Endometrial microvascular endothelial cells (primary cell): ENCODE results near the gene MICALL1. TPM values are rescaled to one million over a fixed set of nuclear protein-coding genes. Genes with fewer than 3 reads are reported as not detected.

ENCODE experiments used
- in situ Hi-C: cut with HindIII; loops from 2 replicates; pipeline ENCODE4 v1.10.0; 2017; ENCODE audit warnings: low sequenced_read_pairs, low pct_unique_long_range_greater_than_20kb; ENCODE audit errors: inconsistent ontology term
- total RNA-seq: library from RNA; depleted of rRNA; stranded (reverse); fragments of >200 nt; gene quantifications from one replicate; pipeline ENCODE4 v1.2.3, GENCODE V29; 2015; ENCODE audit errors: inconsistent ontology term

Gene MICALL1
- total RNA-seq, 1 donor from 2014 or later: 63.0 TPM

- in situ Hi-C loops: no loop called here
These were observed 1.2 kb upstream of the MICALL1 start for GRCh38 chr22:37904572-37905533.

- in situ Hi-C loops: no loop called here
These were observed 389 bp downstream of the MICALL1 start for GRCh38 chr22:37906364-37907008.

- in situ Hi-C loops: no loop called here
These were observed 1.2 kb downstream of the MICALL1 start for GRCh38 chr22:37907036-37907954.

GRCh38 chr22:37909766-37910165 is 3.7 kb downstream of the MICALL1 start:
- in situ Hi-C loops: no loop called here

GRCh38 chr22:37910890-37911672 is 5.0 kb downstream of the MICALL1 start:
- in situ Hi-C loops: no loop called here

- in situ Hi-C loops: no loop called here
These were observed 5.6 kb downstream of the MICALL1 start for GRCh38 chr22:37911697-37912096.

DNA sequence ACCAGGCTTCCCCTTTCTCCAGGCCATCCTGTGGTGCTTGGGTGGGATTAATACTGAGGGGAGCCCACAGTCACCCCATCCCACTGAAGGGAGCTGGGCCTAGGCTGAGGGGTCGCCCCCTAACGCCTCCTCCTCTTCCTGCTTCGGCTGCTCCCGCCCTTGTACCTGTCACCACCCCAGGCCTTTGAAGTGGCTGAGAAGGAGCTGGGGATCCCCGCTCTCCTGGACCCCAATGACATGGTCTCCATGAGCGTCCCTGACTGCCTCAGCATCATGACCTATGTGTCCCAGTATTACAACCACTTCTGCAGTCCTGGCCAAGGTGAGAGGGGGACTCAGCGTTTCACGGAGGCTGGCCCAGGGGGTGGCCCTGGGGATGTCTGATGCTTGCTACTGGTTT is 6.1 kb downstream of the MICALL1 start:
- in situ Hi-C loops: no loop called here

- in situ Hi-C loops: no loop called here
These were observed 7.2 kb downstream of the MICALL1 start for GRCh38 chr22:37913233-37913721.

DNA sequence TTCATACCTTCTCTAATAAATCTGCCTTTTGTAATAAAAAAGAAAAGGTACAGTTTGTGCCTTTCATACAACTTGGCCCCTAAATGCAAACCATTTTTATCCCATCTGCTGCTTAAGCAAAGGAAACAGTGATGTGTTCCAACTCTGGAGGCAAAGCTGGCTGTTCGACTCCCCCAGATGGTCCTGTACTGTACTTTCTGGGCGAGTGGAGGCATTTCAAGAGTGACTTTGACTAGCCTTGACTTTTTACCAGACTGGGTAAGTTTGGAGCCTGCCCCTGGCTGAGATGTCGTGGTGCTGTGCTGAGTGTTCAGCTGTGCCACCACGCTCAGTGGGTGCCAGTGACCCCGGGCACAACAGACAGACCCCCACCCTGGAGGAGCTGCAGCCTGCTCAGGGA is 10.2 kb downstream of the MICALL1 start:
- in situ Hi-C loops: no loop called here

GRCh38 chr22:37917874-37918548 is 11.9 kb downstream of the MICALL1 start:
- in situ Hi-C loops: no loop called here

DNA sequence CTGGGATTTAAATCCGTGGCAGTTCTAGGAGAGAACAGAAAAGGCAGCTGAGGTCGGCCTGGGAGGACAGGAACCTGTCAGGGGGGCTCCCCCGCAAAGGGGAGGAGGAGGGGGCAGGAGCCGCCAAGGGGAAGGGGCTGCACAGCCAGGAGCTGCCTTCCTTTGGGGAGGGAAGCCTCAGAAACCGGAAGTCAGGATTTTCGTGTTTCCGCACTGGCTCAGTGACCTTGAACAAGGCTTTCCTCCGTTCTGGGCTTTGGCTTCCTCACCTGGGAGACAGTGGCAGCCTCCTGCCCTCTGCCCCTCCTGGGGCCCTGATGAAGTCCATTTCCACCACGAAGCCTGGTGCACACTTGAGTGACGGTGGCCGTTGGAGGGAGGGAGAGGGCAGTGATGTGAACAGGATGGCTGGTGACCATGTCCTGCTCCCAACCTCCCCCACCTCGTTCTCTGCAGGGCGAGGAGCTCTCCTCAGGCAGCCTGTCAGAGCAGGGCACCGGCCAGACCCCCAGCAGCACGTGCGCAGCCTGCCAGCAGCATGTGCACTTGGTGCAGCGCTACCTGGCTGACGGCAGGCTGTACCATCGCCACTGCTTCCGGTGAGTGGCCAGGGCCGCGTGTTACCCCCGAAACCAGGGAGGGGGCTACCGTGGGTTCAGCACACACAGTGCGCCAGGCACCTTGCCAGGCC is 12.6 kb downstream of the MICALL1 start:
- in situ Hi-C loops: no loop called here

GRCh38 chr22:37920126-37920525 is 14.0 kb downstream of the MICALL1 start:
- in situ Hi-C loops: no loop called here

GRCh38 chr22:37922191-37922590 is 16.1 kb downstream of the MICALL1 start:
- in situ Hi-C loops: no loop called here

- in situ Hi-C loops: no loop called here
These were observed 17.8 kb downstream of the MICALL1 start for GRCh38 chr22:37923927-37924326.

DNA sequence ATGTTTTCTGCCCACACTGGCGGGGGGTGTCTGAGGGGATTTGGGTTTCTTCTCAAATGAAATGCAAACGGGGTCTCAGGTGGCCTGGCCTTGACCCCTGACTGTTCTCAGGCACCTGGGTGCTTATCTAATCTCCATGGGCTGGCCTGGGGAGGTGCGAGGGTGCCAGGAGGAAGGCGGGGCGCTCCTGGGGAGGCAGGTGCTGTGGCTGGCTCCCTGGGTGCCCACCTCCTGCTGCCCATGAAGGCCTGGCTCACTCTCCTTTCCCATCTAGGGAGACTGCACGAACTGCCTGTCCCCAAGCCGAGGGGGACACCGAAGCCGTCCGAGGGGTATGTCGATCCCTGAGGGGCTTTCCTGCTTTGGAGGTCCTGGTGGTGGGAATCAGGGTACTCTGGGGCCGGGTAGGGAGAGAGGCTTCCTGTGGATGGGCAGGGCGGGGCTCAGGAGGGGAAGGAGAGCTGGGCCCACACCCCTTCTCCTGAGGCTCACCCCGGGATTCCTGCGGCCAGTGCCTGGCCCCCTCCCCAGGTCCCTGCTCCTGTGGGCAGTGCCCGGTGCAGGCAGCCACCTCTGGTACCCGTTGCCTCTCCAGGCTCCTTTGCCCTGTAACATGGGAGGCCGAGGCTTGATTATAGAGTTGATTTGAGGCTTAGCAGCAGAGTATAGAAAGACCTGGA is 18.4 kb downstream of the MICALL1 start:
- in situ Hi-C loops: no loop called here

DNA sequence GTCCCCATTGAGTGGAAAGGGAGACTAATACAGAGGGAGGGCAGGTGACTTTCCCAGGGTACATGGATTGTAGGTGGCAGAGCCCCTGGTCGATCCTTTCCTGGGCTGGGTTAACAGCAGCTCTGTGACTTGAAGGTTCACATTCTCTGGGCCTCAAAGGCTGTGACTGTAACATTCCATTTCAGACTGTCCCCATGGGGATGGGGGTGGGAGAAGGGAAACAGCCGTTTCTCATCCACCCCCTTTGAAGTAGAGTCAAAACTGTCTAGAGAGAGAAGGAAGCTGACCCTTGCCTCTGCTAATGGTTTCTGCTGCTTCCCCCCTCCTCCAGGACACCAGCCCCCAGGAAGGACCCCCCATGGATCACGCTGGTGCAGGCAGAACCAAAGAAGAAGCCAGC is 19.2 kb downstream of the MICALL1 start:
- in situ Hi-C loops: no loop called here

DNA sequence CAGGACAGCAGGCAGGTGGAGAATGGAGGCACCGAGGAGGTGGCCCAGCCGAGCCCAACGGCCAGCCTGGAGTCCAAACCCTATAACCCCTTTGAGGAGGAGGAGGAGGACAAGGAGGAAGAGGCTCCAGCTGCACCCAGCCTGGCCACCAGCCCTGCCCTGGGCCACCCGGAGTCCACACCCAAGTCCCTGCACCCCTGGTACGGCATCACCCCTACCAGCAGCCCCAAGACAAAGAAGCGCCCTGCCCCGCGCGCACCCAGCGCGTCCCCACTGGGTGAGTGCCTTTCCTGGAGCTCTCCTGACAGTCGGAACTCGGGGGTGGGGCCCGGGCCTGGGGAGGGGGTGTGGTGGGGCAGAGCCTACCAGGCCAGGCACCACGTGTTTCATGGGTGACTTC is 19.7 kb downstream of the MICALL1 start:
- in situ Hi-C loops: no loop called here
